H9 (cell line): ENCODE data around the gene ITGBL1. TPM values are rescaled to one million over a fixed set of nuclear protein-coding genes. Genes with fewer than 3 reads are reported as not detected.

ENCODE experiments used
- DNase-seq: peaks from one replicate; pipeline ENCODE4 v3.0.0-alpha.2; 2017
- H2AFZ ChIP-seq: one replicate; pipeline ENCODE4 v1.6.1; 2013; ENCODE audit warnings: mild to moderate bottlenecking, low read length, control low read depth, moderate library complexity
- H2AK5ac ChIP-seq: 2 replicates; pipeline ENCODE4 v1.6.1; 2013; ENCODE audit warnings: low read length, control low read depth, mixed read lengths; ENCODE audit not compliant: insufficient read length
- H2BK120ac ChIP-seq: one replicate; pipeline ENCODE4 v1.6.1; 2013; ENCODE audit warnings: low read depth, mild to moderate bottlenecking, low read length, control low read depth, inconsistent platforms; ENCODE audit not compliant: poor library complexity, severe bottlenecking
- H2BK12ac ChIP-seq: 2 replicates; pipeline ENCODE4 v1.6.1; 2013; ENCODE audit warnings: low read length, control low read depth, mixed read lengths, low read depth; ENCODE audit not compliant: insufficient read length
- H2BK15ac ChIP-seq: 2 replicates; pipeline ENCODE4 v1.6.1; 2013; ENCODE audit warnings: low read depth, low read length, control low read depth
- H2BK20ac ChIP-seq: one replicate; pipeline ENCODE4 v1.6.1; 2013; ENCODE audit warnings: low read depth, mild to moderate bottlenecking, low read length, control low read depth, inconsistent platforms; ENCODE audit not compliant: poor library complexity, severe bottlenecking
- H2BK5ac ChIP-seq: 2 replicates; pipeline ENCODE4 v1.6.1; 2013; ENCODE audit warnings: low read length, control low read depth, mixed read lengths; ENCODE audit not compliant: insufficient read length
- H3K14ac ChIP-seq: 2 replicates; pipeline ENCODE4 v1.6.1; 2013; ENCODE audit warnings: low read length, control low read depth; ENCODE audit not compliant: insufficient read depth
- H3K18ac ChIP-seq: 2 replicates; pipeline ENCODE4 v1.6.1; 2013; ENCODE audit warnings: low read depth, mild to moderate bottlenecking, mixed read lengths, low read length, control low read depth; ENCODE audit not compliant: insufficient read length
- H3K23ac ChIP-seq: 2 replicates; pipeline ENCODE4 v1.6.1; 2013; ENCODE audit warnings: low read length, control low read depth, mixed read lengths, low read depth; ENCODE audit not compliant: insufficient read length
- H3K23me2 ChIP-seq: 2 replicates; pipeline ENCODE4 v1.6.1; 2013; ENCODE audit warnings: low read depth, mild to moderate bottlenecking, mixed read lengths, low read length, control low read depth; ENCODE audit not compliant: insufficient read length, poor library complexity, severe bottlenecking
- H3K27ac ChIP-seq: 2 replicates; pipeline ENCODE4 v1.5.1; 2013; ENCODE audit warnings: low read length, control low read depth, mixed read lengths, low read depth; ENCODE audit not compliant: insufficient read length
- H3K27me3 ChIP-seq: 2 replicates; pipeline ENCODE4 v1.6.1; 2013; ENCODE audit warnings: low read length, control low read depth, inconsistent platforms; ENCODE audit not compliant: insufficient read depth
- H3K4ac ChIP-seq: 2 replicates; pipeline ENCODE4 v1.6.1; 2013; ENCODE audit warnings: low read depth, mild to moderate bottlenecking, control low read depth, inconsistent platforms, low read length, moderate library complexity
- H3K4me1 ChIP-seq: 2 replicates; pipeline ENCODE4 v1.6.1; 2013; ENCODE audit warnings: low read length, control low read depth, inconsistent platforms; ENCODE audit not compliant: insufficient read depth
- H3K4me2 ChIP-seq: 2 replicates; pipeline ENCODE4 v1.6.1; 2013; ENCODE audit warnings: low read length, control low read depth, mixed read lengths; ENCODE audit not compliant: insufficient read length, insufficient read depth
- H3K56ac ChIP-seq: 2 replicates; pipeline ENCODE4 v1.6.1; 2013; ENCODE audit warnings: low read depth, mild to moderate bottlenecking, mixed read lengths, low read length, control low read depth; ENCODE audit not compliant: insufficient read length
- H3K79me1 ChIP-seq: 2 replicates; pipeline ENCODE4 v1.6.1; 2013; ENCODE audit warnings: low read depth, mild to moderate bottlenecking, moderate library complexity, low read length, control low read depth, inconsistent platforms; ENCODE audit not compliant: insufficient read depth, poor library complexity, severe bottlenecking
- H3K79me2 ChIP-seq: 2 replicates; pipeline ENCODE4 v1.6.1; 2013; ENCODE audit warnings: low read length, control low read depth, inconsistent platforms; ENCODE audit not compliant: insufficient read depth
- H3K9ac ChIP-seq: 2 replicates; pipeline ENCODE4 v1.6.1; 2013; ENCODE audit warnings: low read length, control low read depth, mixed read lengths; ENCODE audit not compliant: insufficient read length; ENCODE audit errors: extremely low read depth
- H3K9me3 ChIP-seq: one replicate; pipeline ENCODE4 v1.6.1; 2013; ENCODE audit warnings: low read depth, low read length, inconsistent platforms; ENCODE audit not compliant: control insufficient read depth
- H3T11ph ChIP-seq: one replicate; pipeline ENCODE4 v1.6.1; 2013; ENCODE audit warnings: mild to moderate bottlenecking, low read length, control low read depth, inconsistent platforms
- H4K20me1 ChIP-seq: one replicate; pipeline ENCODE4 v1.6.1; 2013; ENCODE audit not compliant: control insufficient read depth, insufficient read length, insufficient read depth
- H4K5ac ChIP-seq: 2 replicates; pipeline ENCODE4 v1.6.1; 2013; ENCODE audit warnings: low read depth, mild to moderate bottlenecking, mixed read lengths, low read length, control low read depth; ENCODE audit not compliant: insufficient read length
- H4K8ac ChIP-seq: replicated peaks from 2 replicates; pipeline ENCODE4 v1.6.1; 2013; ENCODE audit warnings: low read length, control low read depth, mixed read lengths, low read depth; ENCODE audit not compliant: insufficient read length
- H4K91ac ChIP-seq: 2 replicates; pipeline ENCODE4 v1.6.1; 2013; ENCODE audit warnings: low read depth, mild to moderate bottlenecking, moderate library complexity, mixed read lengths, low read length, control low read depth; ENCODE audit not compliant: insufficient read length
- H3K27ac Mint-ChIP-seq, 3 experiments: 2 replicates in 2 of 3; 3 replicates in 1 of 3; pipeline ENCODE4 v1.8.0; 2020 to 2021; ENCODE audit warnings: mixed read lengths in 3 of 3, mild to moderate bottlenecking in 1 of 3, moderate library complexity in 1 of 3
- H3K27me3 Mint-ChIP-seq: 2 replicates; pipeline ENCODE4 v1.8.0; 2021; ENCODE audit warnings: low read depth, mild to moderate bottlenecking, moderate library complexity, mixed read lengths
- H3K36me3 Mint-ChIP-seq, 3 experiments: 2 replicates in 2 of 3; 3 replicates in 1 of 3; pipeline ENCODE4 v1.8.0; 2020 to 2021; ENCODE audit warnings: low read depth in 3 of 3, mixed read lengths in 3 of 3; ENCODE audit not compliant: insufficient read depth in 1 of 3
- H3K4me1 Mint-ChIP-seq, 2 experiments: 2 replicates each; pipeline ENCODE4 v1.8.0; 2020; ENCODE audit warnings: mixed read lengths in 2 of 2
- H3K4me3 Mint-ChIP-seq, 2 experiments: 2 replicates in 1 of 2; 3 replicates in 1 of 2; pipeline ENCODE4 v1.8.0; 2020 to 2021; ENCODE audit warnings: mild to moderate bottlenecking in 2 of 2, mixed read lengths in 2 of 2, moderate library complexity in 1 of 2
- H3K9me3 Mint-ChIP-seq, 2 experiments: 2 replicates in 1 of 2; 3 replicates in 1 of 2; pipeline ENCODE4 v1.8.0; 2020; ENCODE audit warnings: mild to moderate bottlenecking in 2 of 2, mixed read lengths in 2 of 2, moderate library complexity in 1 of 2
- WGBS: extraction: QIAGEN DNeasy Blood & Tissue Kit; methylation state at CpG from one replicate; pipeline ENCODE4 v1.1.7; 2013; ENCODE audit warnings: missing lambda C conversion rate, low lambda C conversion rate, mixed read lengths; ENCODE audit not compliant: insufficient read length; ENCODE audit errors: extremely low coverage; 5-methylcytosine and 5-hydroxymethylcytosine counted together
- total RNA-seq: library from RNA; stranded (reverse); gene quantifications from 2 replicates; pipeline ENCODE4 v1.2.1, GENCODE V29; 2021
- TF ChIP-seq, protein P1 (sequence below): fragments of 200-600 bp; sonication (generic); conservative IDR thresholded peaks from 3 replicates; pipeline ENCODE4 v1.8.0; 2021; ENCODE audit warnings: antibody characterized with exemption, mild to moderate bottlenecking

The ITGBL1 gene
- total RNA-seq, 1 experiment from 2014 or later, result not detected

GRCh38 chr13:101649488-101650126 lies 197.1 kb downstream of the ITGBL1 start:
- no peaks in the 10 kb centered on the region; a peak in 1 of 7 replicates for H3K36me3 Mint-ChIP-seq
- no peak overlapping the region for H2BK5ac ChIP-seq
- no peak overlapping the region for H3K4me2 ChIP-seq
- H3K23ac ChIP-seq, result no peak overlapping the region
- H4K20me1 ChIP-seq, result no peaks in the 10 kb centered on the region
- no CpG with 5 or more reads among the region's 4 CpGs for WGBS
- TF ChIP-seq, protein P1, sequence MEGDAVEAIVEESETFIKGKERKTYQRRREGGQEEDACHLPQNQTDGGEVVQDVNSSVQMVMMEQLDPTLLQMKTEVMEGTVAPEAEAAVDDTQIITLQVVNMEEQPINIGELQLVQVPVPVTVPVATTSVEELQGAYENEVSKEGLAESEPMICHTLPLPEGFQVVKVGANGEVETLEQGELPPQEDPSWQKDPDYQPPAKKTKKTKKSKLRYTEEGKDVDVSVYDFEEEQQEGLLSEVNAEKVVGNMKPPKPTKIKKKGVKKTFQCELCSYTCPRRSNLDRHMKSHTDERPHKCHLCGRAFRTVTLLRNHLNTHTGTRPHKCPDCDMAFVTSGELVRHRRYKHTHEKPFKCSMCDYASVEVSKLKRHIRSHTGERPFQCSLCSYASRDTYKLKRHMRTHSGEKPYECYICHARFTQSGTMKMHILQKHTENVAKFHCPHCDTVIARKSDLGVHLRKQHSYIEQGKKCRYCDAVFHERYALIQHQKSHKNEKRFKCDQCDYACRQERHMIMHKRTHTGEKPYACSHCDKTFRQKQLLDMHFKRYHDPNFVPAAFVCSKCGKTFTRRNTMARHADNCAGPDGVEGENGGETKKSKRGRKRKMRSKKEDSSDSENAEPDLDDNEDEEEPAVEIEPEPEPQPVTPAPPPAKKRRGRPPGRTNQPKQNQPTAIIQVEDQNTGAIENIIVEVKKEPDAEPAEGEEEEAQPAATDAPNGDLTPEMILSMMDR, result no peak
- no peak overlapping the region for H4K91ac ChIP-seq
- H3K27ac ChIP-seq, result no peak overlapping the region
- H3K27me3 ChIP-seq, result no peaks in the 10 kb centered on the region
- H2BK20ac ChIP-seq, result no peak overlapping the region
- no peaks in the 10 kb centered on the region for H3K4me1 ChIP-seq
- H3K27ac Mint-ChIP-seq, result no peak overlapping the region
- no peaks in the 10 kb centered on the region; a peak in 1 of 5 replicates for H3K9me3 Mint-ChIP-seq
- no peak overlapping the region for H2AK5ac ChIP-seq
- DNase-seq, result no peak
- no peak overlapping the region for H3T11ph ChIP-seq
- no peak overlapping the region for H4K8ac ChIP-seq
- H2BK15ac ChIP-seq, result no peak overlapping the region
- H2AFZ ChIP-seq, result no peak overlapping the region
- H2BK12ac ChIP-seq, result no peak overlapping the region
- H3K23me2 ChIP-seq, result no peaks in the 10 kb centered on the region
- H3K18ac ChIP-seq, result no peak overlapping the region
- no peak overlapping the region for H3K9ac ChIP-seq
- no peaks in the 10 kb centered on the region for H3K4me1 Mint-ChIP-seq
- H2BK120ac ChIP-seq, result no peak overlapping the region
- no peak overlapping the region for H4K5ac ChIP-seq
- H3K79me2 ChIP-seq, result no peaks in the 10 kb centered on the region
- H3K27me3 Mint-ChIP-seq, result no peaks in the 10 kb centered on the region; the same call in 1 of the 2 replicates
- no peak overlapping the region for H3K4ac ChIP-seq
- H3K4me3 Mint-ChIP-seq, result no peak overlapping the region
- H3K56ac ChIP-seq, result no peak overlapping the region
- H3K9me3 ChIP-seq, result no peaks in the 10 kb centered on the region
- H3K14ac ChIP-seq, result no peak overlapping the region
- H3K79me1 ChIP-seq, result no peaks in the 10 kb centered on the region
